Lung (tissue), 12 donors: ENCODE data around the gene KIAA0040. TPM values are rescaled to one million over a fixed set of nuclear protein-coding genes. Genes with fewer than 3 reads are reported as not detected.

Experiments used
- ATAC-seq: fragments of 200-7000 bp; cut with Tn5 transposase; one replicate; pipeline ENCODE4 v1.9.1; 2020; ENCODE audit warnings: moderate number of reproducible peaks; ENCODE audit not compliant: insufficient read depth, low FRiP score
- DNase-seq, 3 donors: peaks; one replicate each; pipeline ENCODE4 v3.0.0-alpha.2; 2013 to 2017
- H3K27ac ChIP-seq, 2 donors: one replicate each; pipeline ENCODE4 v1.5.1; 2013; ENCODE audit warnings: mild to moderate bottlenecking in 2 of 2, moderate library complexity in 2 of 2, control low read depth in 1 of 2, inconsistent platforms in 1 of 2, low read depth in 1 of 2, low read length in 1 of 2
- H3K27me3 ChIP-seq, 3 donors: one replicate each; pipeline ENCODE4 v1.5.1; 2013; ENCODE audit warnings: low read length in 2 of 3; ENCODE audit not compliant: control insufficient read depth in 3 of 3, insufficient read depth in 3 of 3
- H3K36me3 ChIP-seq, 4 donors: one replicate each; pipeline ENCODE4 v1.5.1; 2013; ENCODE audit warnings: low read length in 4 of 4, mild to moderate bottlenecking in 1 of 4, moderate library complexity in 1 of 4; ENCODE audit not compliant: control insufficient read depth in 4 of 4, insufficient read depth in 4 of 4
- H3K4me1 ChIP-seq, 5 donors: one replicate each; pipeline ENCODE4 v1.5.1; 2013; ENCODE audit warnings: low read length in 5 of 5, mild to moderate bottlenecking in 2 of 5, moderate library complexity in 1 of 5; ENCODE audit not compliant: control insufficient read depth in 5 of 5, insufficient read depth in 5 of 5
- H3K4me3 ChIP-seq: one replicate; pipeline ENCODE4 v1.5.1; 2013; ENCODE audit warnings: mild to moderate bottlenecking, control low read depth, moderate library complexity
- H3K9ac ChIP-seq, 2 donors: one replicate each; pipeline ENCODE4 v1.5.1; 2013; ENCODE audit warnings: low read length in 2 of 2, control low read depth in 1 of 2; ENCODE audit not compliant: insufficient read depth in 1 of 2
- H3K9me3 ChIP-seq, 4 donors: one replicate each; pipeline ENCODE4 v1.5.1; 2013; ENCODE audit warnings: low read length in 3 of 4, mild to moderate bottlenecking in 1 of 4, moderate library complexity in 1 of 4; ENCODE audit not compliant: control insufficient read depth in 4 of 4, insufficient read depth in 3 of 4
- CTCF ChIP-seq: IDR thresholded peaks from 2 replicates; pipeline ENCODE4 v1.5.1; 2012; ENCODE audit warnings: mild to moderate bottlenecking; ENCODE audit errors: control extremely low read depth, extremely low read depth
- WGBS, 2 donors: extraction: QIAGEN DNeasy Blood & Tissue Kit; methylation state at CpG; one replicate each; pipeline ENCODE4 v1.1.7; 2013; 5-methylcytosine and 5-hydroxymethylcytosine counted together
- polyA plus RNA-seq, 2 donors: library from polyadenylated mRNA; stranded (reverse); fragments of 200-250 nt; gene quantifications; one replicate each; pipeline ENCODE4 v1.2.1, GENCODE V29; 2013
- total RNA-seq, 2 donors: library from RNA; depleted of rRNA in 1 of 2; stranded (reverse); fragments of >200 nt in 1 of 2; gene quantifications; one replicate each; pipeline ENCODE4 v1.2.1, GENCODE V29; 2014 to 2021
- donor health status: control.
- donor health status: control.
- donor health status: Bipolar disorder and iron deficiency.
- donor health status: healthy.
- donor health status: DM: yes; HTN: yes; CAD: no.

KIAA0040 gene
- total and polyA plus RNA-seq, 4 donors = 13.4 to 37.9 (median 29.5) TPM

GRCh38 chr1:175148068-175148467, 44.5 kb downstream of the KIAA0040 start:
- no peak overlapping the region for H3K4me3 ChIP-seq
- H3K27ac ChIP-seq = no peak overlapping the region
- no peaks in the 10 kb centered on the region for H3K36me3 ChIP-seq
- H3K9ac ChIP-seq = no peak overlapping the region
- H3K9me3 ChIP-seq = peaks cover 0 to 2% (median 0%) of the 10 kb centered on the region in 4 donors
- ATAC-seq (no peak), DNase-seq (no peak)
- peaks cover 0 to 6% (median 0%) of the 10 kb centered on the region in 5 donors for H3K4me1 ChIP-seq
- peaks cover 0 to 11% (median 6%) of the 10 kb centered on the region in 3 donors for H3K27me3 ChIP-seq
- WGBS, 2 donors = 60 to 64% methylated on average over 7 of the region's 7 CpGs
- no peak for TF ChIP-seq CTCF

GRCh38 chr1:175147569-175147968, 45.0 kb downstream of the KIAA0040 start:
- DNase-seq (no peak), ATAC-seq (no peak)
- Histone ChIP-seq H3K4me3 (no peak overlapping the region), H3K4me1 (peaks cover 0 to 6% (median 0%) of the 10 kb centered on the region in 5 donors), H3K27me3 (peaks cover 0 to 7% (median 5%) of the 10 kb centered on the region in 3 donors), H3K9me3 (peaks cover 0 to 2% (median 0%) of the 10 kb centered on the region in 4 donors), H3K9ac (no peak overlapping the region), H3K27ac (no peak overlapping the region), H3K36me3 (no peaks in the 10 kb centered on the region)
- 93 to 94% methylated on average over 5 of the region's 5 CpGs for WGBS, 2 donors
- TF ChIP-seq CTCF = no peak

- WGBS, 2 donors = 33 to 37% methylated on average over 21 of the region's 21 CpGs
- Histone ChIP-seq H3K36me3 (no peaks in the 10 kb centered on the region), H3K27ac (no peak overlapping the region), H3K9me3 (peaks cover 0 to 2% (median 0%) of the 10 kb centered on the region in 4 donors), H3K27me3 (peaks cover 0 to 3% (median 0%) of the 10 kb centered on the region in 3 donors), H3K9ac (no peak overlapping the region), H3K4me3 (no peak overlapping the region), H3K4me1 (peaks cover 0 to 6% (median 0%) of the 10 kb centered on the region in 5 donors)
- DNase-seq (peak; percentile 69 to 78 (median 75)), ATAC-seq (no peak)
- TF ChIP-seq CTCF = peak; percentile 60
These were observed 45.9 kb downstream of the KIAA0040 start for GRCh38 chr1:175146529-175147213.
